WTC11 (cell line): ENCODE results near the gene ZNF205. TPM values are rescaled to one million over a fixed set of nuclear protein-coding genes. Genes with fewer than 3 reads are reported as not detected.

ENCODE experiments used
- ATAC-seq: fragments of 200-7000 bp; cut with Tn5 transposase; 2 replicates; pipeline ENCODE4 v1.10.0; 2021; ENCODE audit warnings: mild to moderate bottlenecking, moderate library complexity
- CTCF ChIA-PET: fragments of 300-600 bp; sonication (Branson Sonifier 250); formaldehyde crosslinking; loops from one replicate; lab custom pipeline; 2021; ENCODE audit warnings: antibody characterized with exemption; lab: Charles Lee
- POLR2A ChIA-PET: fragments of 350-600 bp; sonication (Branson Sonifier 250); formaldehyde crosslinking; loops from one replicate; lab custom pipeline; 2021; ENCODE audit warnings: antibody characterized with exemption; lab: Charles Lee
- DNase-seq: peaks from one replicate; pipeline ENCODE4 v3.0.0; 2021; ENCODE audit warnings: low spot score
- H3K27ac Mint-ChIP-seq: 2 replicates; pipeline ENCODE4 v1.8.0; 2021; ENCODE audit warnings: mixed read lengths
- H3K27me3 Mint-ChIP-seq: 2 replicates; pipeline ENCODE4 v1.8.0; 2021; ENCODE audit warnings: low read depth, mild to moderate bottlenecking, moderate library complexity, mixed read lengths
- H3K36me3 Mint-ChIP-seq: 2 replicates; pipeline ENCODE4 v1.8.0; 2021; ENCODE audit warnings: mixed read lengths
- H3K4me1 Mint-ChIP-seq: 2 replicates; pipeline ENCODE4 v1.8.0; 2022; ENCODE audit warnings: mixed read lengths
- H3K4me3 Mint-ChIP-seq: 2 replicates; pipeline ENCODE4 v1.8.0; 2021; ENCODE audit warnings: mild to moderate bottlenecking, moderate library complexity, mixed read lengths
- H3K9me3 Mint-ChIP-seq: 2 replicates; pipeline ENCODE4 v1.8.0; 2021; ENCODE audit warnings: mixed read lengths
- ATF6 ChIP-seq: sonication (generic); formaldehyde crosslinking; IDR thresholded peaks from 2 replicates; pipeline ENCODE4 v1.8.1; 2023; ENCODE audit warnings: mild to moderate bottlenecking, missing genetic modification reagents
- CTCF ChIP-seq: fragments of 200-600 bp; IDR thresholded peaks from 2 replicates; pipeline ENCODE4 v1.8.0; 2022; ENCODE audit warnings: antibody characterized with exemption
- FOXJ3 ChIP-seq: sonication (generic); formaldehyde crosslinking; IDR thresholded peaks from 2 replicates; pipeline ENCODE4 v1.9.0; 2021; ENCODE audit warnings: missing genetic modification reagents, mild to moderate bottlenecking, borderline replicate concordance
- GABPB1 ChIP-seq: sonication (generic); formaldehyde crosslinking; IDR thresholded peaks from 2 replicates; pipeline ENCODE4 v1.8.1; 2023; ENCODE audit warnings: mild to moderate bottlenecking, missing genetic modification reagents
- NFE2L1 ChIP-seq: sonication (generic); formaldehyde crosslinking; IDR thresholded peaks from 2 replicates; pipeline ENCODE4 v1.8.1; 2023; ENCODE audit warnings: missing genetic modification reagents
- NR3C1 ChIP-seq: sonication (generic); formaldehyde crosslinking; conservative IDR thresholded peaks from 2 replicates; pipeline ENCODE4 v1.8.1; 2023; ENCODE audit warnings: low read depth, mild to moderate bottlenecking, missing genetic modification reagents
- PRDM15 ChIP-seq: sonication (generic); formaldehyde crosslinking; IDR thresholded peaks from 2 replicates; pipeline ENCODE4 v1.8.0; 2022; ENCODE audit warnings: missing genetic modification reagents
- PREB ChIP-seq: sonication (generic); formaldehyde crosslinking; IDR thresholded peaks from 2 replicates; pipeline ENCODE4 v1.8.1; 2022; ENCODE audit warnings: mild to moderate bottlenecking, missing genetic modification reagents, moderate library complexity, borderline replicate concordance
- RORB ChIP-seq: fragments of 250-450 bp; sonication (Bioruptor Pico); IDR thresholded peaks from 2 replicates; pipeline ENCODE4 v1.9.0; 2021; ENCODE audit warnings: mild to moderate bottlenecking
- TEAD4 ChIP-seq: sonication (generic); formaldehyde crosslinking; IDR thresholded peaks from 2 replicates; pipeline ENCODE4 v1.8.0; 2022; ENCODE audit warnings: mild to moderate bottlenecking, missing genetic modification reagents
- ZNF317 ChIP-seq: sonication (generic); formaldehyde crosslinking; IDR thresholded peaks from 2 replicates; pipeline ENCODE4 v1.8.1; 2023; ENCODE audit warnings: low read depth, mild to moderate bottlenecking, moderate library complexity, missing genetic modification reagents, borderline replicate concordance
- total RNA-seq: library from RNA; stranded (reverse); gene quantifications from 3 replicates; pipeline ENCODE4 v1.2.3, GENCODE V29; 2021

Gene ZNF205
- total RNA-seq, 1 experiment from 2014 or later = 22.7 TPM

- TF ChIP-seq CTCF (no peak), ATF6 (no peak), NFE2L1 (CRISPR knock-in tag) (no peak), PRDM15 (no peak), FOXJ3 (CRISPR knock-in tag) (no peak), GABPB1 (CRISPR knock-in tag) (no peak)
Observed at GRCh38 chr16:3144321-3144983, 32.1 kb downstream of the ZNF205 start (continued).

- Mint-ChIP-seq H3K27ac (no peak overlapping the region), H3K9me3 (no peaks in the 10 kb centered on the region), H3K4me1 (peaks cover 7% of the 10 kb centered on the region), H3K27me3 (peaks cover 15% of the 10 kb centered on the region), H3K36me3 (peaks cover 5% of the 10 kb centered on the region; the same call in 1 of the 2 replicates), H3K4me3 (no peak overlapping the region)
- DNase-seq = no peak
- ChIA-PET POLR2A (interaction anchor here (0.6 to 2.2 kb wide), 2 partner anchors 10 to 16 kb away, joined by 3 to 6 read pairs; partner anchors contain the start of gene ZNF213), CTCF (interaction anchor here (0.7 to 3.8 kb wide), 7 partner anchors 10 to 141 kb away, joined by 3 to 30 read pairs (median 4); partner anchors contain the start of gene ZNF213)
- ATAC-seq = no peak
- TF ChIP-seq ZNF317 = no peak
- TF ChIP-seq TEAD4 (CRISPR knock-in tag) = no peak
- TF ChIP-seq RORB (CRISPR knock-in tag) = no peak
- TF ChIP-seq NR3C1 = no peak
- TF ChIP-seq PREB (CRISPR knock-in tag) = no peak
Observed at GRCh38 chr16:3145151-3145550, 32.8 kb downstream of the ZNF205 start.

- Mint-ChIP-seq H3K27me3 (peaks cover 16% of the 10 kb centered on the region), H3K27ac (no peak overlapping the region), H3K4me1 (peaks cover 7% of the 10 kb centered on the region), H3K36me3 (peaks cover 5% of the 10 kb centered on the region; the same call in 1 of the 2 replicates), H3K9me3 (no peaks in the 10 kb centered on the region), H3K4me3 (no peak overlapping the region)
- POLR2A ChIA-PET = no interaction called here
- DNase-seq = no peak
- no peak for TF ChIP-seq TEAD4 (CRISPR knock-in tag)
- ATAC-seq = no peak
- CTCF ChIA-PET = interaction anchor here (0.5 to 3.8 kb wide), 4 partner anchors 9 to 87 kb away, joined by 3 to 30 read pairs (median 4); no protein-coding TSS in a partner anchor
Observed at GRCh38 chr16:3145660-3146059, 33.3 kb downstream of the ZNF205 start.
